OCI-LY1 (cell line): ENCODE measurements around the gene BNIP2.

ENCODE experiments used
- CTCF ChIP-seq: fragments of 200-600 bp; sonication (generic), shearing (Covaris generic); IDR thresholded peaks from 2 replicates; pipeline ENCODE4 v1.5.1; 2017; ENCODE audit warnings: mild to moderate bottlenecking, antibody characterized with exemption, low read length, moderate library complexity, mixed read lengths
- EZH2 ChIP-seq: fragments of 200-600 bp; sonication (generic), shearing (Covaris generic); IDR thresholded peaks from 2 replicates; pipeline ENCODE4 v1.8.0; 2017; ENCODE audit warnings: borderline replicate concordance, mixed run types, mild to moderate bottlenecking, antibody characterized with exemption, low read length, moderate library complexity, mixed read lengths

DNA sequence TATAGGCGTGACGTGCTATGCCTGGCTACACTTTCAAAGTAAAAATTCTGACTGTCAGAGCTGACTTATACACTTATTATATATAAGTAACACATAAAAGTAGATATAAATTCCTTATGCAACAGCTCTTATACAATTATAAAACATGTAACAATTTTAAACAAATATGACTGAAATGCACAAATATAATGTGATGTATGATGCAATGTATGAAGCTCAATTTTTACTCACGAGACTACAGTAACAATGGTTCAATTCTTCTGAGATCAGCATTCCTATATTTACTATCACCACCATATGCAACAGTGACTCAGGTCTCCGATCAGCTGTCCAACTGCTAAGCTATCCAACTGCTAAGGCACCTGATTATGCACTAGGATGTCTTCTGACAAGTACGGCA lies 8.2 kb downstream of the BNIP2 start:
- no peak for TF ChIP-seq CTCF
- no peak for TF ChIP-seq EZH2
